GM12801 (cell line): ENCODE results near the gene P4HA2.

ENCODE experiments used
- CTCF ChIP-seq: IDR thresholded peaks from one replicate; pipeline ENCODE4 v1.5.1; 2011; ENCODE audit warnings: control low read depth; ENCODE audit not compliant: insufficient read length; ENCODE audit errors: extremely low read depth

Gene P4HA2

GRCh38 chr5:132209131-132209530 lies 18.5 kb downstream of the P4HA2 start:
- no peak for TF ChIP-seq CTCF

DNA sequence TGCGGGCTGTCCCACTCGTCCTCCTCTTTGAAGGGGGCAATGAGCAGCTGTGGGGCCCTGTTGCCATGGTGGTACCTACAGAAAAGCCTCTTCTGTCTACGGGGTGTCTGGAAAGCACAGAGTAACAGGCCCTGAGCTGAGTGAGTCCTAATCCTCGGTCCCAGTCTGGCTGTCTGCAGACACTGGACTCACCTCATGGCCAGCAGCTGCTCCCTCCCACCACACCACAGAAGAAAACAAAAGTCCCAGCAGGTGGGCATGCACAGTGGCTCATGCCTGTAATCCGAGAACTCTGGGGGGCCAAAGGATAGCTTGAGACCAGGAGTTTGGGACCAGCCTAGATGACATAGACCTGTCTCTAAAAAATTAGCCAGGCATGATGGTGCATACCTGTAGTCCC lies 19.9 kb downstream of the P4HA2 start:
- TF ChIP-seq CTCF = no peak

DNA sequence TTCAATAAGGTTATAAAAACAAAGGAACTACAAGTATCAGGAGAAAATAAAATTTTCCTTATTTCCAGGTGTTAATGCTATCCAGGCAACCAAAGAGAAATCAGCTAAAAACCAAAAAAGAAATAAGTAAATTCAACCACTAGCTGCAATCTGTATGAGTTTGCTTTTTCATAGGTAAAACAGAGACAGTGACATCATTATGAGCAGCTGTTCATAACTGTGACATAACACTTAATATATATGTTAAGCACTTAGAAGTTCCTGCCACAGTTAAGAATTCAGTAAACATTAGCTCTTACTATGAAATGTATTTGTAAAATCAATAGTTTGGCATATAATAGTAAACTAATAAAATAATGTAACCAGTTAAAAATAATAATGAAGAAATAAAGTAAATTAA lies 20.9 kb downstream of the P4HA2 start:
- TF ChIP-seq CTCF = no peak

DNA sequence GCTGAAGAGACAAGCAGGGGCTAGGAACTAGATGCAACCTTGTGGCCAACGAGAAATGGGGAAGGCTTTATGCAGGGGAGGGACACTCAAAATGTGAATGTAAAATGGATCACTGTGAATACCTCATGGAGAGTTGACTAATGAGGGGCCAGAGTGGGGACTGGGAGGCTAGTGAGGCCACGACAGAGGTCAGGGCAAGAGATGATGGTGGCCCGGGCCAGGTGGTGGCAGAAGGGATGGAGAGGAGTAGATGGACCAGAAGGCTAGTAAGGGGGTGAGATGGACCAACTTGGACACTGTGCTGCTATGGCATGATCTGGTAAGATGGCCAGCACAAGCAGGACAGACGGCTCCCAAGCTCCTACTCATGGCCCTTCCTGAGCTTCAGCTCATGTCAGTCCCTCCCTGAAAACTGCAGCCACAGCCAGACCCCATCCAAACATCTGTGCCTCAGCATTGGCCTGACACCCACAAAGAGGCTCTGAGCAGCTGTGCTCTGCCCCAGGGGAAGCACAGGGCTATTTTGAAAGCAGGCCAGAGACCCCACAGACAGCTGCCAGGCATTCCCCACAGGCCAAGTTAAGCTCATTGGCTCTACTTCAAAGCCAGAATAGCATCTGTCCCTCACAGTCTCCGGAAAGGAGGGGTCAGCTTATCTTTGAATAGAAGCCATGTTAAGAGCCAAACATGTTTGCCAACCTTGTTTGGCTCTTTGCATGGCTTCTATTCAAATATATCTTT lies 22.1 kb downstream of the P4HA2 start:
- TF ChIP-seq CTCF = no peak

DNA sequence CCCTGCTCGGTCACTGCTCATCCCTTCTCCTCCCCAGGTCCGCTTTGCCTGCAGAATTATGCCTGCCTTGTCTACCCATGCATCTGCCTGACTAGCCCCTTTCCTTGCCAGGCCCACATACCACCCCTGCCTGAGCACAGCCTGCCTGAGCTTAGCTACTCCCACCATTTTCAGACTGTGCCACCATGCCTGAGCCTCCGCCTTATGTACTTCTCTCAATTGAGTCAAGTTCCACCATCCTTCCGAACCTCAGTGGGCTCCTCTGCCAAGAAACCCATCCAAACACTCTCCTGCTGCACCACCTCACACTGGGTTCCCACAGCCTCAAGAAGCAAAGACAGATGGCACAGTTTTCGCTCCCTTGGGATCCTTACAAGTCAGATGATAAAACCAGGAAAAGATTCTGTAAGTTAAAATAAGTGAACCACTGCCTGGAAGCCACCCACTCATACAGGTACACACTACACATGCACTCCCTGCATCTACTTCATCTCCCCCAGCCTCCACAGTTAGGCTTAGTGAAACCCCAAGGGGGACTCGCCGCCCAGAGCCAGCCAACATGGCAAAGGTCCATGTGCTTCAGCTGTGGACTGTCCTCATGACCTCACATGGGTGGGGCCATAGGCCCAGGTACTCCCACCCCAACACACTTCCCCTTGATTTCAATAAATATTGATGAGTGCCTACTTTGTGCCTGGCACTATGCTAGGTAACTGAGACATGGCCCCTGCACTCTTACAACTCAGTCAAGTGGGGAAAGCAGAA lies 23.1 kb downstream of the P4HA2 start:
- TF ChIP-seq CTCF = no peak

- no peak for TF ChIP-seq CTCF
Observed at GRCh38 chr5:132203916-132204315, 23.7 kb downstream of the P4HA2 start.

DNA sequence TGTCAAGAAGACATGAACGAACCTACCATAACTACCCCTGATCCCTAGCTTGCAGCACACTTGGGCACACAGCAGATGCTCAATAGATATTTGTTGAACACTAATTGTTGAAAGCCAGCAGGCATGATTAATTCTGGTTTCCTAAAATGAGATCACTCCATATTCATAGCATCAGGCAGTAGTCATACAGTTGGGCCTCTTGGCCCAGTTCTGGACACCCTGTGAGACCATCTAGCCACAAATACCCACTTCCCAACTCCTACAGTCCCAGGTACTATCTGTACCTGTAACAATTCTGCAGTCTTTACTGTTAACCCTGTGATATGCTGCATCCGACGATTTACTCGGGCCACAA lies 24.2 kb downstream of the P4HA2 start:
- TF ChIP-seq CTCF = no peak
